GM13977 (cell line): ENCODE data around the gene IER5L.

Source experiments
- DNase-seq: peaks from one replicate; pipeline ENCODE4 v3.0.0; 2012; ENCODE audit warnings: low spot score
- in situ Hi-C: fragments of 300-500 bp; cut with MboI; formaldehyde crosslinking; loops from one replicate; pipeline ENCODE4 v1.12.0; 2022; ENCODE audit warnings: low sequenced_read_pairs, low pct_unique_long_range_greater_than_20kb, mixed read lengths, inconsistent platforms; ENCODE audit not compliant: unreplicated experiment
- TF ChIP-seq, protein P1 (sequence below): IDR thresholded peaks from 2 replicates; pipeline ENCODE4 v1.5.1; 2012; ENCODE audit warnings: mild to moderate bottlenecking, control low read depth; ENCODE audit not compliant: insufficient read depth; ENCODE audit errors: extremely low read depth, missing control alignments

Gene IER5L

DNA sequence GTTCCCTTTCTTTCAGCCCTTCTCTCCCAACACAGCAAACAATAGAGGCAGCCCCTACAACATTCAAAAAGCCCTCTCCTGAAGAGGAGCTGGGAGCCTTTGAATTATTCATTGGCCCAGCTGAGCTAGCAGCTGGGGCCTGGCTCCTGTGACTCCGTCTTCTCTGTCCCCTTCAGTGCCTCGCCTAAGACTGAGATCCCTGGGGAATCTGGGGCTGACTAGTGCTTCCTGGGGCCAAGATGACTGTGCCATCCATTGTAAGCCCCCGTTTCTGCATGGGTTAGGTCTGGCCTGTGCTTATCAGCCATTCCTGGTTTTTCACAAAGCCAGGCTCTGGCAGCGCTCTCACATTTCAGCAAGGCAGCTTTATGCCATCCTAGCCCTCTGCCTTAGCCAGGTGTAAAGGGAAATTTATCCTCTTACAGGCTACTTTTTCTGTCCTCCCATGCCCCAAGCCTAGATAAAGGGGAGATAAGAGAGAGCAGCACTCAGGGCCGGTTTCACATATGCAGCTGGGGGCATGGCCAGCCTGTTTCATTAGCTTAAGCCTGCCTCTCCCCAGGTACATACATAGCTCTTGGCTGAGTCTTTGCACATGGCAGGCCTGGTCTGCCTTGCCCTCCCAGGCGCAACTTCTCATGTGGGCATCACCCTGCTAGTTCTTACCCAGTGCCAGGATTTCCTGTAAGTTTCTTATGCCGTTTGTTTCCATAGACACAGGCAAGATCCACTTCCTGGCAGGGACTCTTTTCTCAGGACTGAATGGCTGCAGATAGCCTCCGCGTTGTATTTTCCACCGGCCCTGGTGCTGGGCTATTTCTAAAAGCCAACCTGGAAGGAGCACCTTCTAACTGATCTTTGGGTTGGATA, 51.1 kb downstream of the IER5L start:
- TF ChIP-seq, protein P1, sequence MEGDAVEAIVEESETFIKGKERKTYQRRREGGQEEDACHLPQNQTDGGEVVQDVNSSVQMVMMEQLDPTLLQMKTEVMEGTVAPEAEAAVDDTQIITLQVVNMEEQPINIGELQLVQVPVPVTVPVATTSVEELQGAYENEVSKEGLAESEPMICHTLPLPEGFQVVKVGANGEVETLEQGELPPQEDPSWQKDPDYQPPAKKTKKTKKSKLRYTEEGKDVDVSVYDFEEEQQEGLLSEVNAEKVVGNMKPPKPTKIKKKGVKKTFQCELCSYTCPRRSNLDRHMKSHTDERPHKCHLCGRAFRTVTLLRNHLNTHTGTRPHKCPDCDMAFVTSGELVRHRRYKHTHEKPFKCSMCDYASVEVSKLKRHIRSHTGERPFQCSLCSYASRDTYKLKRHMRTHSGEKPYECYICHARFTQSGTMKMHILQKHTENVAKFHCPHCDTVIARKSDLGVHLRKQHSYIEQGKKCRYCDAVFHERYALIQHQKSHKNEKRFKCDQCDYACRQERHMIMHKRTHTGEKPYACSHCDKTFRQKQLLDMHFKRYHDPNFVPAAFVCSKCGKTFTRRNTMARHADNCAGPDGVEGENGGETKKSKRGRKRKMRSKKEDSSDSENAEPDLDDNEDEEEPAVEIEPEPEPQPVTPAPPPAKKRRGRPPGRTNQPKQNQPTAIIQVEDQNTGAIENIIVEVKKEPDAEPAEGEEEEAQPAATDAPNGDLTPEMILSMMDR: no peak
- in situ Hi-C loops: loop anchor here (25.0 kb wide), 1 partner anchor 660 kb away; no protein-coding TSS in a partner anchor
- no peak for DNase-seq
